Naive thymus-derived CD4-positive, alpha-beta T cell (primary cell): ENCODE results near the gene UBE3A. TPM values are rescaled to one million over a fixed set of nuclear protein-coding genes. Genes with fewer than 3 reads are reported as not detected.

Experiments used
- ATAC-seq: fragments of 150-1000 bp; cut with Tn5 transposase; 2 replicates; pipeline ENCODE4 v1.10.0; 2021; ENCODE audit warnings: mild to moderate bottlenecking, moderate library complexity
- CTCF ChIA-PET: fragments of 350-600 bp; sonication (Branson Sonifier 250); formaldehyde crosslinking; loops from one replicate; lab custom pipeline; 2021; ENCODE audit warnings: antibody characterized with exemption; lab: Charles Lee
- POLR2A ChIA-PET: fragments of 350-600 bp; sonication (Branson Sonifier 250); formaldehyde crosslinking; loops from one replicate; lab custom pipeline; 2021; ENCODE audit warnings: antibody characterized with exemption, inconsistent platforms; lab: Charles Lee
- DNase-seq, 9 donors: peaks; one replicate each; pipeline versions ENCODE4 v3.0.0 to v3.0.0-alpha.2; 2020 to 2022; ENCODE audit warnings: mixed read lengths in 1 of 9
- H3K27ac ChIP-seq: one replicate; pipeline ENCODE4 v1.7.0; 2013; ENCODE audit warnings: mild to moderate bottlenecking, low read depth, low read length, moderate library complexity
- H3K27me3 ChIP-seq, 2 donors: one replicate each; pipeline ENCODE4 v1.7.0; 2013; ENCODE audit warnings: low read length in 2 of 2, mild to moderate bottlenecking in 2 of 2, moderate library complexity in 2 of 2; ENCODE audit not compliant: control insufficient read depth in 2 of 2, insufficient read depth in 2 of 2
- H3K36me3 ChIP-seq, 3 experiments: 1 replicate in 2 of 3; 2 replicates in 1 of 3; pipeline ENCODE4 v1.7.0; 2013; ENCODE audit warnings: low read length in 3 of 3, mild to moderate bottlenecking in 3 of 3, moderate library complexity in 1 of 3; ENCODE audit not compliant: insufficient read depth in 3 of 3, control insufficient read depth in 2 of 3
- H3K4me1 ChIP-seq, 2 donors: one replicate each; pipeline ENCODE4 v1.7.0; 2013; ENCODE audit warnings: low read length in 2 of 2, mild to moderate bottlenecking in 2 of 2, moderate library complexity in 1 of 2; ENCODE audit not compliant: control insufficient read depth in 2 of 2, insufficient read depth in 2 of 2
- H3K4me3 ChIP-seq: 2 replicates; pipeline ENCODE4 v1.7.0; 2013; ENCODE audit warnings: mild to moderate bottlenecking, low read length
- H3K9me3 ChIP-seq, 3 experiments: 1 replicate in 2 of 3; 2 replicates in 1 of 3; pipeline ENCODE4 v1.7.0; 2013; ENCODE audit warnings: low read length in 3 of 3; ENCODE audit not compliant: control insufficient read depth in 2 of 3
- H3K27ac Mint-ChIP-seq, 9 donors: one replicate each; pipeline ENCODE4 v1.8.0; 2020 to 2022; ENCODE audit warnings: mixed read lengths in 9 of 9, mild to moderate bottlenecking in 8 of 9, moderate library complexity in 5 of 9, inconsistent platforms in 2 of 9
- H3K27me3 Mint-ChIP-seq, 5 donors: one replicate each; pipeline ENCODE4 v1.8.0; 2021 to 2022; ENCODE audit warnings: mixed read lengths in 5 of 5, mild to moderate bottlenecking in 1 of 5
- H3K36me3 Mint-ChIP-seq, 5 donors: one replicate each; pipeline ENCODE4 v1.8.0; 2020 to 2022; ENCODE audit warnings: mixed read lengths in 5 of 5, mild to moderate bottlenecking in 3 of 5, inconsistent platforms in 1 of 5
- H3K4me1 Mint-ChIP-seq, 7 donors: one replicate each; pipeline ENCODE4 v1.8.0; 2020 to 2022; ENCODE audit warnings: mixed read lengths in 7 of 7, mild to moderate bottlenecking in 3 of 7, inconsistent platforms in 1 of 7
- H3K4me3 Mint-ChIP-seq, 10 donors: one replicate each; pipeline ENCODE4 v1.8.0; 2020 to 2022; ENCODE audit warnings: mild to moderate bottlenecking in 10 of 10, mixed read lengths in 10 of 10, moderate library complexity in 6 of 10, inconsistent platforms in 2 of 10
- H3K9me3 Mint-ChIP-seq, 11 donors: one replicate each; pipeline ENCODE4 v1.8.0; 2020 to 2022; ENCODE audit warnings: mixed read lengths in 11 of 11, mild to moderate bottlenecking in 4 of 11, inconsistent platforms in 1 of 11, moderate library complexity in 1 of 11
- intact Hi-C, 2 donors: fragments of 100-400 bp; cut with micrococcal nuclease; formaldehyde crosslinking; loops; one replicate each; pipeline ENCODE4 v1.15.1; 2023
- polyA plus RNA-seq, 2 donors: library from polyadenylated mRNA; unstranded; fragments of 300-500 nt; fragmentation: Illumina TruSeq; gene quantifications; one replicate each; pipeline ENCODE4 v1.2.3, GENCODE V29; 2021
- total RNA-seq, 6 experiments: library from RNA in 5 of 6; stranded (reverse) in 5 of 6; gene quantifications; 1 replicate in 5 of 6; 2 replicates in 1 of 6; pipeline ENCODE4 v1.2.3 and lab custom pipeline; 2021 to 2026

The UBE3A gene
- total and polyA plus RNA-seq, 7 experiments from 2014 or later = 87.0 to 143 (median 107) TPM

DNA sequence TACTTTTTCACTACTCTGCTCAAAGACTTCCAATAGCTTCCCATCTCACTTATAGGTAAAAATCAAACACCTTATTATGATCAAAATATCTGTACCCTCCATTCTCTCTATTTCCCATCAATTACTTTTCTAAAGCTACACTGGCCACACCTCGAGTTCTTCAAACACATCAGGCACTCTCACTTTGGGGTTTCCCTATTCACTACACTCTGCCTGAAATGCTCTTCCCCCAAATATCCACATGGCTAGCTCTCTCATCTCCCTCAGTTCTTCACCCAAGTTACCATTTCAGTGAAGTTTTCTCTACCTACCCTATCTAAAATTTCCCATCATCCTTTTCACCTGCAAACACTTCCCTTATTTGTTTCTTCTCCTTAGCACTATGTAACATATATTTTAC, 14.8 kb downstream of the UBE3A start:
- peaks cover 21 to 62% (median 47%) of the 10 kb centered on the region in 5 donors for H3K36me3 Mint-ChIP-seq
- no peak for ATAC-seq
- peaks cover 23 to 91% (median 83%) of the 10 kb centered on the region in 7 donors for H3K4me1 Mint-ChIP-seq
- no peak overlapping the region for H3K27ac ChIP-seq
- H3K9me3 ChIP-seq = peaks cover 0 to 4% (median 0%) of the 10 kb centered on the region in 3 experiments
- POLR2A ChIA-PET = interaction anchor here (1.1 kb wide), 1 partner anchor 10 kb away, joined by 3 read pairs; no protein-coding TSS in a partner anchor
- CTCF ChIA-PET = no interaction called here
- H3K36me3 ChIP-seq = peaks cover 0 to 10% (median 0%) of the 10 kb centered on the region in 3 experiments
- no peak for DNase-seq
- H3K9me3 Mint-ChIP-seq = peaks cover 0 to 46% (median 16%) of the 10 kb centered on the region in 11 donors
- H3K4me3 Mint-ChIP-seq = peak overlapping the region in 5 of 10 donors; percentile 8 to 58 (median 36)
- H3K4me1 ChIP-seq = peaks cover 17 to 25% of the 10 kb centered on the region in 2 donors
- H3K4me3 ChIP-seq = no peak overlapping the region
- intact Hi-C loops = no loop called here
- H3K27ac Mint-ChIP-seq = peak overlapping the region in 3 of 9 donors; percentile 8 to 27 (median 9)
- no peaks in the 10 kb centered on the region for H3K27me3 ChIP-seq
- no peaks in the 10 kb centered on the region for H3K27me3 Mint-ChIP-seq

DNA sequence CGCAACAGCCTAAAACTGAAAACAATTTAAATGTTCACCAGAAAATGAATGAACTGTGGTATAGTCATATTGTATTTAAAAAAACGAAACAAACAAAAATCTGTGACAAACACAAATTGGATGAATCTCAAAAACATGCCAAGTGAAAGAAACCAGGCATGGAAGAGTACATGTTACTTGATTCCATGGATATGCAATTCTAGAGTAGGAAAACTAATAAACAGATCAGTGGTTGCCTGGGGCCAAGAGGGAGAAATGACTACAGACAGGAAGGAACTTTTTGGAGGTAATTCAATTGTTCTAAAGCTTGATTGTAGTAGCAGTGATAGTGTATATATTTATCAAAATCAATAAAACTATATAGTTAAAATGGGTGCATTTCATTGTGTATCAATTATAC, 16.8 kb downstream of the UBE3A start:
- Histone ChIP-seq H3K27ac (no peak overlapping the region), H3K27me3 (no peaks in the 10 kb centered on the region), H3K36me3 (peaks cover 0 to 10% (median 0%) of the 10 kb centered on the region in 3 experiments), H3K4me1 (peaks cover 8 to 14% of the 10 kb centered on the region in 2 donors), H3K4me3 (no peak overlapping the region), H3K9me3 (peaks cover 0 to 4% (median 0%) of the 10 kb centered on the region in 3 experiments)
- H3K36me3 Mint-ChIP-seq = peaks cover 21 to 71% (median 58%) of the 10 kb centered on the region in 5 donors
- H3K4me3 Mint-ChIP-seq = peak overlapping the region in 1 of 10 donors; percentile 10
- intact Hi-C loops = no loop called here
- no peak for DNase-seq
- peaks cover 0 to 65% (median 22%) of the 10 kb centered on the region in 11 donors for H3K9me3 Mint-ChIP-seq
- H3K4me1 Mint-ChIP-seq = peaks cover 21 to 89% (median 78%) of the 10 kb centered on the region in 7 donors
- no peaks in the 10 kb centered on the region for H3K27me3 Mint-ChIP-seq
- H3K27ac Mint-ChIP-seq = no peak overlapping the region
- no peak for ATAC-seq
- ChIA-PET CTCF (interaction anchor here (0.6 kb wide), 1 partner anchor 748 kb away, joined by 3 read pairs; no protein-coding TSS in a partner anchor), POLR2A (no interaction called here)

DNA sequence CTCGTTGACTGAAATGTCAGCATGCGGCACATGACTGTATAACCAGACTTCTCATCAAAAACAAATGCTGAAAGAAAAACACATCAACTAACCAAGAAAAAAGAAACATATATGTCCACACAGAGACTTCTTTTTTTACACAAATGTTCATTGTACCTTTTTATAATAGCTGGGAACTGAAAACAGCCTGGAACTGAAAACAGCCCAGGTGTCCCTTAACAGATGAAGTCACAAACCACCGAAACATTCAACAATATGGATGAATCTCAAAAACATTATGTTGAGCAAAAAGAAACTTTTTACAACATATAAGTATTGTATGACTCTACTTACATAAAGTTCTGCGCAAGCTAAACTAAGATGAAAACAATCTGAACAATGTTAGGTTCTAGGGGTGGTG, 20.6 kb downstream of the UBE3A start:
- Histone ChIP-seq H3K4me1 (peaks cover 11 to 14% of the 10 kb centered on the region in 2 donors), H3K27me3 (no peaks in the 10 kb centered on the region), H3K27ac (no peak overlapping the region), H3K4me3 (no peak overlapping the region), H3K9me3 (peaks cover 0 to 4% (median 0%) of the 10 kb centered on the region in 3 experiments), H3K36me3 (peaks cover 0 to 10% (median 0%) of the 10 kb centered on the region in 3 experiments)
- Mint-ChIP-seq H3K36me3 (peaks cover 33 to 79% (median 62%) of the 10 kb centered on the region in 5 donors), H3K27ac (no peak overlapping the region), H3K27me3 (no peaks in the 10 kb centered on the region), H3K4me3 (peak overlapping the region in 3 of 10 donors; percentile 4 to 39 (median 7)), H3K9me3 (peaks cover 0 to 80% (median 26%) of the 10 kb centered on the region in 11 donors), H3K4me1 (peaks cover 21 to 89% (median 79%) of the 10 kb centered on the region in 7 donors)
- DNase-seq (no peak), ATAC-seq (no peak)
- CTCF ChIA-PET = no interaction called here
- intact Hi-C loops = no loop called here
- POLR2A ChIA-PET = interaction anchor here (0.8 kb wide), 1 partner anchor 16 kb away, joined by 4 read pairs; no protein-coding TSS in a partner anchor

DNA sequence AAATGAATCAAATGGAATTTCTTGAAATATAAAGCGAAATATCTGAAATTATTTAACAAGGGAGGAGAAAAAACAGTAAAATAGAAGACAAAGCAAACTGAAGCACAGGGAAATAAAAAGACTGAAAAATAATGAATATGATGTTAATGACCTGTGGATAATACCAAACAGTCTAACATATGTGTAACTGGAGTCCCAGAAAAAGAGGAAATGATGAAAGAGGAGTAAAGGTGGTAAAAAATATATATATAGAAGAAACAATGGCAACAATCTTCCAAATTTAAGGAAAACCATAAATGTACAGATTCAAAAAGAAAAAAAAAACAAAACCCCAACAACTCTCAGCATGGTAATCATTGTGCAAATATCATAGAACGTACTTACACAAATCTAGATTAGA, 21.2 kb downstream of the UBE3A start:
- Mint-ChIP-seq H3K4me3 (peak overlapping the region in 2 of 10 donors; percentile 7 to 39), H3K36me3 (peaks cover 33 to 78% (median 64%) of the 10 kb centered on the region in 5 donors), H3K27me3 (no peaks in the 10 kb centered on the region), H3K4me1 (peaks cover 21 to 93% (median 85%) of the 10 kb centered on the region in 7 donors), H3K9me3 (peaks cover 0 to 83% (median 26%) of the 10 kb centered on the region in 11 donors), H3K27ac (no peak overlapping the region)
- peaks cover 11 to 14% of the 10 kb centered on the region in 2 donors for H3K4me1 ChIP-seq
- H3K27ac ChIP-seq = no peak overlapping the region
- H3K9me3 ChIP-seq = peaks cover 0 to 4% (median 0%) of the 10 kb centered on the region in 3 experiments
- ATAC-seq = no peak
- H3K4me3 ChIP-seq = no peak overlapping the region
- H3K36me3 ChIP-seq = peaks cover 0 to 10% (median 0%) of the 10 kb centered on the region in 3 experiments
- H3K27me3 ChIP-seq = no peaks in the 10 kb centered on the region
- ChIA-PET CTCF (no interaction called here), POLR2A (interaction anchor here (0.7 kb wide), 1 partner anchor 18 kb away, joined by 3 read pairs; no protein-coding TSS in a partner anchor)
- intact Hi-C loops = no loop called here
- no peak for DNase-seq

DNA sequence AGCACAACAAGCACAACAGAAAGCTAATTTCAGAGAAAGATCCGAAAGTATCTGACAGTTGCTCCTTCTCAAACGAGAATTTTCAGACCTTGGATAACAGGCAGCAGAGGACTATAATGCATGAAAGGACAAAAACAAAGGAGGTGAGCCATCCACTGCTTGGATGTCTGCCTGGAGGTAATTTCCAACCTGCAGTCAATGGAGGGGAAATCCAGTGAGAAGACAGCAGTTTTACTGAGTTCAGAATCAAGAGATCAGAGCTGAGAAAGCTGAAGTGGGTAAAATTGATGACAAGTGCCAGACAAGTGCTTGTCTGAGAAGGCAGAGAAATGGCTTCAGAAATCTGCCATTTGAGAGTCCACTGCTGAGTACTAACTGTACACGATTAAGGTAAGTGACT, 22.1 kb downstream of the UBE3A start:
- Histone ChIP-seq H3K4me1 (peaks cover 11 to 14% of the 10 kb centered on the region in 2 donors), H3K27ac (no peak overlapping the region), H3K4me3 (no peak overlapping the region), H3K9me3 (peaks cover 0 to 4% (median 0%) of the 10 kb centered on the region in 3 experiments), H3K36me3 (peaks cover 0 to 9% (median 0%) of the 10 kb centered on the region in 3 experiments), H3K27me3 (no peaks in the 10 kb centered on the region)
- Mint-ChIP-seq H3K36me3 (peaks cover 29 to 73% (median 56%) of the 10 kb centered on the region in 5 donors), H3K27ac (peak overlapping the region in 1 of 9 donors; percentile 19), H3K4me1 (peaks cover 21 to 94% (median 83%) of the 10 kb centered on the region in 7 donors), H3K4me3 (peak overlapping the region in 7 of 10 donors; percentile 2 to 63 (median 17)), H3K9me3 (peaks cover 0 to 78% (median 24%) of the 10 kb centered on the region in 11 donors), H3K27me3 (no peaks in the 10 kb centered on the region)
- POLR2A ChIA-PET = no interaction called here
- intact Hi-C loops = no loop called here
- no peak for ATAC-seq
- DNase-seq = no peak
- CTCF ChIA-PET = interaction anchor here (0.7 kb wide), 1 partner anchor 42 kb away, joined by 4 read pairs; no protein-coding TSS in a partner anchor

DNA sequence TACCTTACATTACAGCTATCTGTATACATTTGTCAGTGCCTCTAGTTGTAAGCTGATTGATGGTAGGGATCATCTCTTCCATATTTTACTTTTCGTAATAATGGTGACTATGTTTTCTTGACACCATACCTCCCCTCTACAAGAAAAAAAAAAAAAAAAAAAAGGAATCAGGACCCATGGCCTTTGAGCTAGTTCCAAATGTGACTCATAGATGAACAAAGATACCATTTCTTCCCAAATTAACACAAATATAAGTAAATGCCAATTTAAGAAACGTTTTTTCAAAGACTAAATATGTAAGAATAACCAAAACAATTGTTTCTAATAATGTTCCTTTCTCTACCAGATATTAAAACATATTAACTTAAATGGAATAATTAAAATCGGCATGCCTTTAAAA, 23.1 kb downstream of the UBE3A start:
- ATAC-seq (no peak), DNase-seq (no peak)
- no peaks in the 10 kb centered on the region for H3K9me3 ChIP-seq
- H3K4me1 ChIP-seq = peaks cover 11 to 14% of the 10 kb centered on the region in 2 donors
- H3K36me3 Mint-ChIP-seq = peaks cover 21 to 71% (median 49%) of the 10 kb centered on the region in 5 donors
- H3K27ac Mint-ChIP-seq = no peak overlapping the region
- ChIA-PET POLR2A (no interaction called here), CTCF (interaction anchor here (0.7 kb wide), 1 partner anchor 41 kb away, joined by 4 read pairs; no protein-coding TSS in a partner anchor)
- peaks cover 21 to 97% (median 85%) of the 10 kb centered on the region in 7 donors for H3K4me1 Mint-ChIP-seq
- H3K27ac ChIP-seq = no peak overlapping the region
- no peaks in the 10 kb centered on the region for H3K36me3 ChIP-seq
- no peaks in the 10 kb centered on the region for H3K27me3 ChIP-seq
- intact Hi-C loops = loop anchor here in 1 of 2 donors (2.0 kb wide), 1 partner anchor 17 kb away; no protein-coding TSS in a partner anchor
- H3K4me3 ChIP-seq = no peak overlapping the region
- H3K27me3 Mint-ChIP-seq = no peaks in the 10 kb centered on the region
- peaks cover 0 to 75% (median 20%) of the 10 kb centered on the region in 11 donors for H3K9me3 Mint-ChIP-seq
- peak overlapping the region in 2 of 10 donors; percentile 48 to 63 for H3K4me3 Mint-ChIP-seq
